GM12891 (cell line): ENCODE measurements around the gene NDOR1.

ENCODE experiments used
- POLR2A ChIP-seq: IDR thresholded peaks from 2 replicates; pipeline ENCODE4 v1.6.1; 2011; ENCODE audit warnings: low read depth, low read length, control low read depth
- SPI1 ChIP-seq: IDR thresholded peaks from 2 replicates; pipeline ENCODE4 v1.6.1; 2011; ENCODE audit warnings: low read depth, low read length, control low read depth

GRCh38 chr9:137213160-137214060, 7.9 kb downstream of the NDOR1 start:
- no peak for TF ChIP-seq POLR2A
- TF ChIP-seq SPI1: no peak
